ENCODE data around the gene RAB35. TPM values are rescaled to one million over a fixed set of nuclear protein-coding genes. Genes with fewer than 3 reads are reported as not detected.

RAB35 gene
- total and polyA plus RNA-seq, 2 experiments from 2014 or later = 9.9 to 16.9 TPM

DNA sequence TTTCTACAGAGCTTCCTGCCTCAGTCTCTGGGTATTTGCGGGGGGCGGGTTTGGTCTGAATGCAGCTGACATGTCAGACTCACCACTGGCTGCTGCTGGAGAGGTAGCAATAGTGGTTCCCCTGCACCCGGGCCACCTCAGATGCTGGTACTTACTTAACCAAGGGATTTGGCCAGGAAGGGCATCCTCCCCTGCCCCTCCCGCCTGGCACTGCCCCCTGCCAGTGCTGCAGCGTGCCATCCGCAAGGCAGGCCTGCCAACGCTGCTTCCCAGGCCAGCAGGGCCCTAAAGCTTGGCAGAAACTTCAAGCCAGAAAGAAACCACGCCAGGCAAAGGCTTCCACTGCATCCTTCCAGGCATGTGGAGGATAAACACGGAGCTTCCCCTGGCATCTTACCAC lies 22.1 kb downstream of the RAB35 start:
- H3K36me3 Mint-ChIP-seq (ENCODE audit: low read depth) = peaks cover 31% of the 10 kb centered on the region
- Histone ChIP-seq H3K4me3 (no peak overlapping the region), H3K27me3 (ENCODE audit: insufficient read depth) (no peaks in the 10 kb centered on the region), H2AFZ (no peak overlapping the region), H3K27ac (ENCODE audit: low read depth) (peak overlapping the region; percentile 95), H4K20me1 (replicated peaks; ENCODE audit: insufficient read depth) (no peaks in the 10 kb centered on the region), H3K9me2 (ENCODE audit: insufficient read depth) (no peaks in the 10 kb centered on the region), H3F3A (replicated peaks; ENCODE audit: low read depth) (peaks cover 13% of the 10 kb centered on the region), H3K4me1 (ENCODE audit: insufficient read depth) (peaks cover 30% of the 10 kb centered on the region), H3K79me2 (replicated peaks; ENCODE audit: insufficient read depth) (no peaks in the 10 kb centered on the region), H3K4me2 (peak overlapping the region; percentile 69), H3K36me3 (ENCODE audit: insufficient read depth) (no peaks in the 10 kb centered on the region; the same call in 1 of the 2 replicates)
- peaks cover 59% of the 10 kb centered on the region for H3K4me1 Mint-ChIP-seq
- peaks cover 12% of the 10 kb centered on the region for H3K27me3 Mint-ChIP-seq (ENCODE audit: insufficient read depth, low read depth, poor library complexity)
- peak overlapping the region; percentile 96 for H3K27ac Mint-ChIP-seq
- peak overlapping the region; percentile 29; the same call in 1 of the 3 replicates for H3K4me3 Mint-ChIP-seq
- TF ChIP-seq JUNB (IDR thresholded peaks at IDR 0.05; ENCODE audit: unreplicated experiment) = no peak
- TF ChIP-seq ZNF114 (CRISPR knock-in tag; IDR thresholded peaks at IDR 0.05) = no peak
- TF ChIP-seq EZH2 (IDR thresholded peaks at IDR 0.05; ENCODE audit: low read depth, unreplicated experiment) = no peak
- TF ChIP-seq EZH2phosphoT487 (IDR thresholded peaks at IDR 0.05; ENCODE audit: unreplicated experiment) = no peak
- TF ChIP-seq POLR2AphosphoS5 (IDR thresholded peaks at IDR 0.05; ENCODE audit: low read depth) = no peak
- no peak for TF ChIP-seq ZNF331 (CRISPR knock-in tag; IDR thresholded peaks at IDR 0.05; ENCODE audit: low read depth)
- no peak for TF ChIP-seq CREB1 (CRISPR knock-in tag; IDR thresholded peaks at IDR 0.05; ENCODE audit: low read depth)
- TF ChIP-seq STAT1 (IDR thresholded peaks at IDR 0.05; ENCODE audit: unreplicated experiment) = no peak
- TF ChIP-seq, protein P1, sequence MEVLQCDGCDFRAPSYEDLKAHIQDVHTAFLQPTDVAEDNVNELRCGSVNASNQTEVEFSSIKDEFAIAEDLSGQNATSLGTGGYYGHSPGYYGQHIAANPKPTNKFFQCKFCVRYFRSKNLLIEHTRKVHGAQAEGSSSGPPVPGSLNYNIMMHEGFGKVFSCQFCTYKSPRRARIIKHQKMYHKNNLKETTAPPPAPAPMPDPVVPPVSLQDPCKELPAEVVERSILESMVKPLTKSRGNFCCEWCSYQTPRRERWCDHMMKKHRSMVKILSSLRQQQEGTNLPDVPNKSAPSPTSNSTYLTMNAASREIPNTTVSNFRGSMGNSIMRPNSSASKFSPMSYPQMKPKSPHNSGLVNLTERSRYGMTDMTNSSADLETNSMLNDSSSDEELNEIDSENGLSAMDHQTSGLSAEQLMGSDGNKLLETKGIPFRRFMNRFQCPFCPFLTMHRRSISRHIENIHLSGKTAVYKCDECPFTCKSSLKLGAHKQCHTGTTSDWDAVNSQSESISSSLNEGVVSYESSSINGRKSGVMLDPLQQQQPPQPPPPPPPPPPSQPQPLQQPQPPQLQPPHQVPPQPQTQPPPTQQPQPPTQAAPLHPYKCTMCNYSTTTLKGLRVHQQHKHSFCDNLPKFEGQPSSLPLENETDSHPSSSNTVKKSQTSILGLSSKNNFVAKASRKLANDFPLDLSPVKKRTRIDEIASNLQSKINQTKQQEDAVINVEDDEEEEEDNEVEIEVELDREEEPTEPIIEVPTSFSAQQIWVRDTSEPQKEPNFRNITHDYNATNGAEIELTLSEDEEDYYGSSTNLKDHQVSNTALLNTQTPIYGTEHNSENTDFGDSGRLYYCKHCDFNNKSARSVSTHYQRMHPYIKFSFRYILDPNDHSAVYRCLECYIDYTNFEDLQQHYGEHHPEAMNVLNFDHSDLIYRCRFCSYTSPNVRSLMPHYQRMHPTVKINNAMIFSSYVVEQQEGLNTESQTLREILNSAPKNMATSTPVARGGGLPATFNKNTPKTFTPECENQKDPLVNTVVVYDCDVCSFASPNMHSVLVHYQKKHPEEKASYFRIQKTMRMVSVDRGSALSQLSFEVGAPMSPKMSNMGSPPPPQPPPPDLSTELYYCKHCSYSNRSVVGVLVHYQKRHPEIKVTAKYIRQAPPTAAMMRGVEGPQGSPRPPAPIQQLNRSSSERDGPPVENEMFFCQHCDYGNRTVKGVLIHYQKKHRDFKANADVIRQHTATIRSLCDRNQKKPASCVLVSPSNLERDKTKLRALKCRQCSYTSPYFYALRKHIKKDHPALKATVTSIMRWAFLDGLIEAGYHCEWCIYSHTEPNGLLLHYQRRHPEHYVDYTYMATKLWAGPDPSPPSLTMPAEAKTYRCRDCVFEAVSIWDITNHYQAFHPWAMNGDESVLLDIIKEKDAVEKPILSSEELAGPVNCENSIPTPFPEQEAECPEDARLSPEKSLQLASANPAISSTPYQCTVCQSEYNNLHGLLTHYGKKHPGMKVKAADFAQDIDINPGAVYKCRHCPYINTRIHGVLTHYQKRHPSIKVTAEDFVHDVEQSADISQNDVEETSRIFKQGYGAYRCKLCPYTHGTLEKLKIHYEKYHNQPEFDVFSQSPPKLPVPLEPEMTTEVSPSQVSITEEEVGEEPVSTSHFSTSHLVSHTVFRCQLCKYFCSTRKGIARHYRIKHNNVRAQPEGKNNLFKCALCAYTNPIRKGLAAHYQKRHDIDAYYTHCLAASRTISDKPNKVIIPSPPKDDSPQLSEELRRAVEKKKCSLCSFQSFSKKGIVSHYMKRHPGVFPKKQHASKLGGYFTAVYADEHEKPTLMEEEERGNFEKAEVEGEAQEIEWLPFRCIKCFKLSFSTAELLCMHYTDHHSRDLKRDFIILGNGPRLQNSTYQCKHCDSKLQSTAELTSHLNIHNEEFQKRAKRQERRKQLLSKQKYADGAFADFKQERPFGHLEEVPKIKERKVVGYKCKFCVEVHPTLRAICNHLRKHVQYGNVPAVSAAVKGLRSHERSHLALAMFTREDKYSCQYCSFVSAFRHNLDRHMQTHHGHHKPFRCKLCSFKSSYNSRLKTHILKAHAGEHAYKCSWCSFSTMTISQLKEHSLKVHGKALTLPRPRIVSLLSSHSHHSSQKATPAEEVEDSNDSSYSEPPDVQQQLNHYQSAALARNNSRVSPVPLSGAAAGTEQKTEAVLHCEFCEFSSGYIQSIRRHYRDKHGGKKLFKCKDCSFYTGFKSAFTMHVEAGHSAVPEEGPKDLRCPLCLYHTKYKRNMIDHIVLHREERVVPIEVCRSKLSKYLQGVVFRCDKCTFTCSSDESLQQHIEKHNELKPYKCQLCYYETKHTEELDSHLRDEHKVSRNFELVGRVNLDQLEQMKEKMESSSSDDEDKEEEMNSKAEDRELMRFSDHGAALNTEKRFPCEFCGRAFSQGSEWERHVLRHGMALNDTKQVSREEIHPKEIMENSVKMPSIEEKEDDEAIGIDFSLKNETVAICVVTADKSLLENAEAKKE (CRISPR knock-in tag; IDR thresholded peaks at IDR 0.05) = no peak
- TF ChIP-seq, protein P2, sequence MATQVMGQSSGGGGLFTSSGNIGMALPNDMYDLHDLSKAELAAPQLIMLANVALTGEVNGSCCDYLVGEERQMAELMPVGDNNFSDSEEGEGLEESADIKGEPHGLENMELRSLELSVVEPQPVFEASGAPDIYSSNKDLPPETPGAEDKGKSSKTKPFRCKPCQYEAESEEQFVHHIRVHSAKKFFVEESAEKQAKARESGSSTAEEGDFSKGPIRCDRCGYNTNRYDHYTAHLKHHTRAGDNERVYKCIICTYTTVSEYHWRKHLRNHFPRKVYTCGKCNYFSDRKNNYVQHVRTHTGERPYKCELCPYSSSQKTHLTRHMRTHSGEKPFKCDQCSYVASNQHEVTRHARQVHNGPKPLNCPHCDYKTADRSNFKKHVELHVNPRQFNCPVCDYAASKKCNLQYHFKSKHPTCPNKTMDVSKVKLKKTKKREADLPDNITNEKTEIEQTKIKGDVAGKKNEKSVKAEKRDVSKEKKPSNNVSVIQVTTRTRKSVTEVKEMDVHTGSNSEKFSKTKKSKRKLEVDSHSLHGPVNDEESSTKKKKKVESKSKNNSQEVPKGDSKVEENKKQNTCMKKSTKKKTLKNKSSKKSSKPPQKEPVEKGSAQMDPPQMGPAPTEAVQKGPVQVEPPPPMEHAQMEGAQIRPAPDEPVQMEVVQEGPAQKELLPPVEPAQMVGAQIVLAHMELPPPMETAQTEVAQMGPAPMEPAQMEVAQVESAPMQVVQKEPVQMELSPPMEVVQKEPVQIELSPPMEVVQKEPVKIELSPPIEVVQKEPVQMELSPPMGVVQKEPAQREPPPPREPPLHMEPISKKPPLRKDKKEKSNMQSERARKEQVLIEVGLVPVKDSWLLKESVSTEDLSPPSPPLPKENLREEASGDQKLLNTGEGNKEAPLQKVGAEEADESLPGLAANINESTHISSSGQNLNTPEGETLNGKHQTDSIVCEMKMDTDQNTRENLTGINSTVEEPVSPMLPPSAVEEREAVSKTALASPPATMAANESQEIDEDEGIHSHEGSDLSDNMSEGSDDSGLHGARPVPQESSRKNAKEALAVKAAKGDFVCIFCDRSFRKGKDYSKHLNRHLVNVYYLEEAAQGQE (IDR thresholded peaks at IDR 0.05; ENCODE audit: unreplicated experiment) = no peak
- DNase-seq (ENCODE audit: low spot score) (no peak), ATAC-seq (peak; percentile 4; the same call in 2 of the 3 replicates)
- H3K9me3 Mint-ChIP-seq = no peaks in the 10 kb centered on the region

All from GM23338 (cell line).